NCI-H2171 treated with DMSO at 0.1 percent for 48 hours (cell line): Measurements from ENCODE around the gene ARNT2.
"Not testable (repeated sequence)": the region's sequence is repeated elsewhere in the genome, so short reads cannot be mapped to it uniquely, and the experiment has no call there.

Experiments used
- DNase-seq: peaks from one replicate; lab custom pipeline; 2025; lab: John Stamatoyannopoulos, UW

The ARNT2 gene

DNA sequence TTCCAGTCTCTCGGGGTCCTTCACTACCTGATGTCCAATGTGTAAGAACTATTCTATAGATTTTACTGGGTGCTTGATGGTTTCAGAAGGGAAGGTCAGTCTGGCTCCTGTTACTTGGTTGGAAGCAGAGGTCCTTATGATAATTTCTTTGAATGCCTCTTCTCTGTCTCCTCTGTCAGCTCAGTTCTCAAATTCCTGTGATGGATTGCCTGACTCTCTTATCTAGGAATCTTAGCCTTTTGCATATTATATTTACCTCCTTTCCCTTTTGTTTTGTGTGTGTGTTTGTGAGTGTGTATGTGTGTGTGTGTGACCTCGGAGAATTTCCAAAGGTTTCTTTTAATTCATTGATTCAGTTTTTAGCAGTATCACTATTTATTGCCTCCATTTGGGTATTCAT lies 88.2 kb downstream of the ARNT2 start:
- no peak for DNase-seq

GRCh38 chr15:80492874-80493273 lies 88.7 kb downstream of the ARNT2 start:
- no peak for DNase-seq

- no peak for DNase-seq
Measured at GRCh38 chr15:80494351-80494751, 90.2 kb downstream of the ARNT2 start.

GRCh38 chr15:80494756-80495155 lies 90.6 kb downstream of the ARNT2 start:
- DNase-seq: no peak

DNA sequence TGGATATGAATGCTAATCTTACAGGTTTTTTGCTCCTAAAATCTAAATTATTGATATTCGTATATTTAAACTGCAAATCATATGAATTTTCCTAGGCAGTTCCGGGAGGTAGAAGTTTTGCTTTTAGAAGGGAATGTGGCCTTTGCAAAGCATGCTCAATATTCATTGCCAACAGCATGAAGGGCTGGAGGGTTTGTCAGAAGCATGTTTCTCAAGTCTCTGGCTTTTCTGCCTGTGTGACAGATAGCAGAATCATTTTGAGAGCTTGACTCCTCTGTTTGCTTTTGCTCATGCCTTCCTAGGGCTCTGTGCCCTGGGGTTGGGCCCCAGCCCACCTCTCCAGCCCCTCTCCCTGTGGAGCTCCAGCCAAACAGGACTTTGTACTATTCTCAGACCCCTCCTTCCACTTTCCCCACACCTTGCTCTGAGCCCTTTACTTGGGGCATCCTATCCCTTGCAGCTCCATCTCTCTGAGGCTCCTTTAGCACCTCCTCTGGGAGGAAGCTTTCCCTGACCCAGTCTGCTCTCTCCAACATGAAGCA lies 91.3 kb downstream of the ARNT2 start:
- DNase-seq: no peak

DNA sequence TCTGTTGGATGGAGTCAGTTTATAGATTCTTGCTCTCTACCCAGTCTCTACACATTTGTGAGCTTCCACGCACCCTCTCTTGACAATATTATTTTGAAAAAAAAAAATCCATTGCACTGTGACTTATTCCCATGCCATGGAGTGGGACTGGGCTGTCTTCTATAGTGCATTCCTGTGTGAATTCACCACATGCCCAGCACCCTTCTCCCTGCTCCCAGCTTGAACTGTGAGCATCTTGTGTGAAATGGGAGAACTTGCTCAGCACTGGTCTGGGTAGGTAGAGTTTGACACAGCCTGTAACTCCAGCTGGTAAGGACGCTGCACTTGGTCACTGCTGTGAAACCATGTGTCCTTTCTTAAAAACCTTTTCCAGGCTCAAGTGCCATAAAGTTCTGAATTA lies 91.9 kb downstream of the ARNT2 start:
- no peak for DNase-seq

DNA sequence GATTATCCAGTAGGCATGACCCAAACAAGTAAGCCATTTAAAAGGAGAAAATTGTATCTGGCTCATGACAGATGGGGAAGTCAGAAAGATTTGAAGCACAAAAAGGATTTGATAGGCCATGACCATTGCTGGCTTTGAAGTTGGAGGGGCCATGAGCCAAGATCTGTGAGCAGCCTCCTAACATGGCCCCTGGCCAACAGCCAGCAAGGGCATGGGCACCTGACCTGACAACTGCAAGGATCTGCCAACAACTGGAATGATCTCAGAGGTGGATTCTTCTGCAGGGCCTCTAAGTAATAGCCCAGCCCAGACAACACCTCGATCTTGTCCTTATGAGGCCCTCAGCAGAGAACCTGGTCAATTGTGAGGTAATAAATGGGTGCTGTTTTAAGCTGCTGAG lies 93.0 kb downstream of the ARNT2 start:
- no peak for DNase-seq

GRCh38 chr15:80498652-80499051 lies 94.5 kb downstream of the ARNT2 start:
- no peak for DNase-seq

GRCh38 chr15:80500021-80500420 lies 95.8 kb downstream of the ARNT2 start:
- no peak for DNase-seq

- DNase-seq: no peak
Measured at GRCh38 chr15:80501476-80501875, 97.3 kb downstream of the ARNT2 start.

GRCh38 chr15:80502782-80503181 lies 98.6 kb downstream of the ARNT2 start:
- no peak for DNase-seq

DNA sequence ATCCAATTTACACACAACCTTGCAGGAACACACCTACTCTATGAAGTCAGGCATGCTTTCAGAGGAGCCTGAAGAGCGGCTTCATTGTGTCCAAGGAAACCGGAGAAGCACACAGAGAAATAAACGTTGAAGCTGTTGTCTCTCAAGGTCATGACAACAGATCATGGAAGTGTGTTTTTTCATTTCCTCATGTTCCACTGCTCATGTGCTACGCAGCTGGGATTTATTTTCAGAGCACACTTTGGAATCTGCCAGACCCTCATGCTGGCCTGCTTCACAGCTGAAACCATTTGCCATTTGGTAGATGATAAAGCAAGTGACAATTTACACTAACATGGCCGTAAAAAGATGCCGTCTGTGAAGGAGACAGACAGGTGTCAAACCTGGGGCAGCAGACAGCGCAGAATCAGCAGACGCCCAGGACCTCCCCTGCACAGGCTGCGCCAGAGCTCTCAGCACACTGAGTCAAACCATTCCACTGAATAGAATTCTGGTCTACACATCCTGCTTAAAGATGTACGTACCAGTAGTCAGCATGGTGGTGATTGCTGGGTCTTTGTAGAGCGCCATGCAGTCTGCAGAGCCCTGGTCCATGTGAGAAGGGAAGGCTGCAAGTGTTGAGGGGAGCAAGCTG lies 99.3 kb downstream of the ARNT2 start:
- DNase-seq: no peak

- no peak for DNase-seq
Measured at GRCh38 chr15:80504931-80505330, 100.7 kb downstream of the ARNT2 start.

DNA sequence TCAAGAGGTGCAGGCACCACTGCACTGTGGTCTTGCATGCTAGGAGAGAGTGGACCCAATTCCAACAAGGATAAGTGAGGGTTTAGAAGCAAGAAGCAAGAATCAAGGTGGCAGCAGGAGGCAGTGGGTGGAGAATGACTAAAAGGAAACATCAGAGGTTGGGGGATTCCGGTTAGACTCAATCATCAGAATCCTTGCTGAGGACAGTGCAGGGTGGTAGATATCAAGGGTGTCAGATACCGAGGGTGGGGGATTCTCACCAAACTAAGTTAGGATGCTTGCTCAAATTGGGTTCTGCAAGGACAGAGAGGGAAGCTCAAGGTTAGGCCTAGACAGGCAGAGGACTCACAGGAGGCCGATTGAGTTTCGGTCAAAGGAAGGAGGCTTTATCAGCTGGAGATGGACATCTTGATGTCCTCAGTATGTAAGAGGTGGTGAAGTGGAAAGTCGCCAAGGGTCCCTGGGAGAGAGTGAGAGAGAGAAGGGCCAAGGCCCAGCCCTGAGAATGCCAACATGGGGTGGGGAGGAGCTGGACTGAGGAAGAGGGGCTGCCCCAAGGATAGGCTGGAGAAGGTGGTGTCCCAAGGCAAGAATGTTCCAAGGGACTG lies 102.2 kb downstream of the ARNT2 start:
- no peak for DNase-seq

DNA sequence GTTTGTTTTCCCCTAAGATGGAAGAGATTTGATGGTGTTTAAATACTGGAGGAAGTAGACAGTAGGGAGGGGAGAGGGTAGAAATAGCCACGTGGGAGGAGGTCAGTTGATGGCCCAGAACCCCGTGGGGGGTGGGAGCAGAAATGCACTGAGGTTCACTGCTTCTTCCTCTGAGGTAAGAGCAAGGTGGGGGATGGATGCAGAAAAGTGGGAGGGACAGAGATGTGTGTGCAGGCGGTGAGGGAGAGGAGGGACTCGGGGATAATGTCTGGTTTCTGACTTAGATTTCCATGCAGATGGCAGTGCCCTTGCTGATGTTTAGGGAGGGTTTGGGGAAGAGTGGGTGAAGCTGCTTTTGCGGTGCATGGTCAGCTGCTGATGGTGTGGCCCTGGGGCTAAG lies 102.9 kb downstream of the ARNT2 start:
- DNase-seq: no peak

DNA sequence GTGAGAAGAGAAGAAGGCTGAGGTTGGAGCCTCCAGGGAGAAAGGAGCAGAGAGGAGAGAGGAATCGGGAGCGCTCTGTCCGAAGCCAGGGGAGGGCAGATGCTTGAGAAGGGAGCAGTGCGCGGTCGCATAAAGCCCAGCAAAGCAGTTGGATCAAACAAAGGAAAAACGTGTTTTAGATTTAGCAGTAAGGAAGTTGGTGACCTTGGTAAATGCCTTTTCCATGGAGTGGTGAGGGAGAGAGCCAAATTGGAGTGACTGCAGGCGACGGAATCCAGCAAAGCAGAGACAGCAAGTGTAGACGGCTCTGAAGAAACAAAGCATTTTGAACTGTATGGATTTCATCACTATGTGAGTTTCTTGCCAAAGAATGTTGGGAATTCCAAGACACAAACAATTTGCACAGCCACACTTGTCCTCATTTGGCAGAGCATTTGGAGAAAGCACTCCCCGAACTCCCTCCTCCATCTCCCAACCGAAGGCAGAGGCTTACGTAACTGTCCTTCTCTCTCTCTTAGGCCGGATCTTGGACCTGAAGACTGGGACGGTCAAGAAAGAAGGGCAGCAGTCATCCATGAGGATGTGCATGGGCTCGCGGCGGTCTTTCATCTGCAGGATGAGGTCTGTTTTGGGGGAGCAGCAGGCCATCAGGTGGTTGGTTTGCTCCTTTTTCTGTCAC lies 103.6 kb downstream of the ARNT2 start:
- no peak for DNase-seq

DNA sequence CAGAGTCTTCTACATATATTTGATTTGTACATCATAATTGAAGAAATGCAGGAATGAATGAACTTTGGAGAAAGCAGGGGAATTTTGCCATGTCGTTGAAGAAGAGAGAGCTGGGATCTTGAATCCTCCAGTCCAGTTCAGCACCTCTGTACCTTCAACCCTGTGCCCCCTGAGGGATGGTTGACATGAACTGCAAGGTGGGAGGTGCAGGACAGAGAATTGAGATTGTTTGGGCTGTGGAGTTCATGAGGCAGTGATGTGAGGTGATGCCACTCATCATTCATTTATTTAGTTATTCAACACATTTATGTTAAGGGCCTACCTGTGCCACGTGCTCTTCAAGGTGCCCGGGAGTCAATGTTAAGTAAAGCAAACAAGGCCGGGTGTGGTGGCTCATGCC lies 104.6 kb downstream of the ARNT2 start:
- no peak for DNase-seq

- no peak for DNase-seq
Measured at GRCh38 chr15:80509800-80510199, 105.6 kb downstream of the ARNT2 start.

DNA sequence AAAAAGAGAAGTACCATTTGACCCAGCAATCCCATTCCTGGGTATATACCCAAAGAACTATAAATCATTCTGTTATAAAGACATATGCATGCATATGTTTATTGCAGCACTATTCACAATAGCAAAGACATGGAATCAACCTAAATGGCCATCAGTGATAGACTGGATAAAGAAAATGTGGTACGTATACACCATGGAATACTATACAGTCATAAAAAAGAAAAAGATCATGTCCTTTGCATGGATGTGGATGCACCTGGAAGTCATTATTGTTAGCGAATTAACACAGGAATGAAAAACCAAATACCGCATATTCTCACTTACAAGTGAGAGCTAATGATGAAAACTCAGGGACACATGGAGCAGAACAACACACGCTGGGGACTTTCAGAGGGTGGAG lies 106.8 kb downstream of the ARNT2 start:
- DNase-seq: not testable (repeated sequence)

- DNase-seq: peak; percentile 4
Measured at GRCh38 chr15:80512726-80513660, 108.8 kb downstream of the ARNT2 start.

GRCh38 chr15:80514071-80514780 lies 110.0 kb downstream of the ARNT2 start:
- DNase-seq: no peak

GRCh38 chr15:80517290-80517689 lies 113.1 kb downstream of the ARNT2 start:
- DNase-seq: no peak
